Pancreas (tissue), 10 donors: Measurements from ENCODE around the gene TMEM156. TPM values are rescaled to one million over a fixed set of nuclear protein-coding genes. Genes with fewer than 3 reads are reported as not detected.

ENCODE experiments used
- ATAC-seq, 4 donors: fragments of 200-7000 bp; cut with Tn5 transposase; one replicate each; pipeline versions ENCODE4 v1.8.0 to v1.9.1; 2020; ENCODE audit warnings: mild to moderate bottlenecking in 4 of 4, moderate library complexity in 4 of 4
- DNase-seq, 6 donors: peaks; one replicate each; pipeline ENCODE4 v3.0.0-alpha.2; 2020
- FAIRE-seq: peaks from 2 replicates; lab custom pipeline; 2012; peaks lifted over from hg19 to GRCh38; lab: Jason Lieb, UNC
- H3K27ac ChIP-seq, 4 donors: fragments of 200-600 bp; sonication (generic); 1 replicate in 3 of 4; 2 replicates in 1 of 4; pipeline versions ENCODE4 v1.5.0 to v1.8.0; 2020
- H3K27me3 ChIP-seq, 4 donors: fragments of 200-600 bp; one replicate each; pipeline ENCODE4 v1.8.0; 2021
- H3K36me3 ChIP-seq, 3 donors: fragments of 200-600 bp; sonication (generic) in 1 of 3; one replicate each; pipeline versions ENCODE4 v1.5.0 to v1.8.0; 2020 to 2021
- H3K4me1 ChIP-seq, 3 donors: fragments of 200-600 bp; one replicate each; pipeline ENCODE4 v1.8.0; 2021
- H3K4me3 ChIP-seq, 4 donors: fragments of 200-600 bp; sonication (generic) in 2 of 4; one replicate each; pipeline versions ENCODE4 v1.5.0 to v1.8.0; 2020 to 2021
- H3K9me3 ChIP-seq, 4 donors: fragments of 200-600 bp; one replicate each; pipeline ENCODE4 v1.8.0; 2021
- WGBS, 2 donors: extraction: QIAGEN DNeasy Blood & Tissue Kit; methylation state at CpG; one replicate each; pipeline ENCODE4 v1.1.7; 2013; 5-methylcytosine and 5-hydroxymethylcytosine counted together
- intact Hi-C, 3 donors: fragments of 100-400 bp; cut with DNase I; formaldehyde crosslinking; loops; one replicate each; pipeline versions ENCODE4 v1.11.1 to v1.14.2; 2022
- polyA plus RNA-seq, 2 donors: library from polyadenylated mRNA; stranded (reverse); fragments of 200-250 nt; gene quantifications; one replicate each; pipeline ENCODE4 v1.2.3, GENCODE V29; 2013
- total RNA-seq, 6 donors: library from RNA; stranded (reverse); fragmentation: NEBNext Ultra II Directional in 4 of 6; extraction: Animal tissue kit (Norgen Biotek cat#: 25700) in 4 of 6; gene quantifications; one replicate each; pipeline versions ENCODE4 v1.2.1 to v1.2.4, GENCODE V29; 2021 to 2023
- TF ChIP-seq, protein P1 (sequence below), 4 donors: fragments of 200-600 bp; sonication (generic) in 3 of 4; IDR thresholded peaks; one replicate each; pipeline versions ENCODE4 v1.5.0 to v1.8.0; 2021; ENCODE audit warnings: antibody characterized with exemption in 4 of 4
- donor health status: healthy with polysubstance abuse.
- donor health status: DM: no; HTN: no; CAD: no; lungs with moderate emphysema.
- donor health status: DM: no; HTN: no; CAD: no.
- donor health status: control.
- donor health status: control.
- donor health status: Bipolar disorder and iron deficiency.
- donor health status: DM: yes; HTN: yes; CAD: no.
- donor health status: DM: no; HTN: no; CAD: no.
- donor health status: DM: no; HTN: no; CAD: no.
- donor health status: DM: yes; HTN: yes; CAD: no.

TMEM156 gene
- total and polyA plus RNA-seq, 8 donors, result 0.08 to 1.8 (median 0.53) TPM

DNA sequence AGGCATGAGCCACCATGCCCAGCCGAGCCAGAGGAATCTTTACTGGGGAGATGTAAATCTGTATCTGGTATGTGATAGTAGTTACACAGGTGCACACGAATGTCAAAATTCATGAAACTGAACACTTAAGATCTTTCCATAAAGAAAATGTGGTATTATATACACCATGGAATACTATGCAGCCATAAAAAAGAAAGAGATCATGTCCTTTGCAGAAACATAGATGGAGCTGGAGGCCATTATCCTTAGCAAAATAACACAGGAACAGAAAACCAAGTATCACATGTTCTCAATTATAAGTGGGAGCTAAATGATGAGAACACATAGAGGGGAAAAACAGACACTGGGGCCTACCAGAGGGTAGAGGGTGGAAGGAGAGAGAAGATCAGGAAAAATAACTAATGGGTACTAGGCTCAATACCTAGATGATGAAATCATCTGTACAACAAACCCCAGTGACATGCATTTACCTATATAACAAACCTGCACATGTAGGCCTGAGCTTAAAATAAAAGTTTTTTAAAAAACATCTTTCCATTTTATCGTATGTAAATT, 7.8 kb downstream of the TMEM156 start:
- Histone ChIP-seq H3K27me3 (no peaks in the 10 kb centered on the region), H3K27ac (no peak overlapping the region), H3K4me3 (no peak overlapping the region), H3K9me3 (no peaks in the 10 kb centered on the region), H3K4me1 (no peaks in the 10 kb centered on the region), H3K36me3 (no peaks in the 10 kb centered on the region)
- intact Hi-C loops, result no loop called here
- ATAC-seq (no peak), DNase-seq (no peak), FAIRE-seq (no peak)
- TF ChIP-seq, protein P1, sequence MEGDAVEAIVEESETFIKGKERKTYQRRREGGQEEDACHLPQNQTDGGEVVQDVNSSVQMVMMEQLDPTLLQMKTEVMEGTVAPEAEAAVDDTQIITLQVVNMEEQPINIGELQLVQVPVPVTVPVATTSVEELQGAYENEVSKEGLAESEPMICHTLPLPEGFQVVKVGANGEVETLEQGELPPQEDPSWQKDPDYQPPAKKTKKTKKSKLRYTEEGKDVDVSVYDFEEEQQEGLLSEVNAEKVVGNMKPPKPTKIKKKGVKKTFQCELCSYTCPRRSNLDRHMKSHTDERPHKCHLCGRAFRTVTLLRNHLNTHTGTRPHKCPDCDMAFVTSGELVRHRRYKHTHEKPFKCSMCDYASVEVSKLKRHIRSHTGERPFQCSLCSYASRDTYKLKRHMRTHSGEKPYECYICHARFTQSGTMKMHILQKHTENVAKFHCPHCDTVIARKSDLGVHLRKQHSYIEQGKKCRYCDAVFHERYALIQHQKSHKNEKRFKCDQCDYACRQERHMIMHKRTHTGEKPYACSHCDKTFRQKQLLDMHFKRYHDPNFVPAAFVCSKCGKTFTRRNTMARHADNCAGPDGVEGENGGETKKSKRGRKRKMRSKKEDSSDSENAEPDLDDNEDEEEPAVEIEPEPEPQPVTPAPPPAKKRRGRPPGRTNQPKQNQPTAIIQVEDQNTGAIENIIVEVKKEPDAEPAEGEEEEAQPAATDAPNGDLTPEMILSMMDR (IDR thresholded peaks at IDR 0.05), result no peak
- whole genome bisulfite sequencing, 2 donors, result 81 to 83% methylated on average over 3 of the region's 3 CpGs

DNA sequence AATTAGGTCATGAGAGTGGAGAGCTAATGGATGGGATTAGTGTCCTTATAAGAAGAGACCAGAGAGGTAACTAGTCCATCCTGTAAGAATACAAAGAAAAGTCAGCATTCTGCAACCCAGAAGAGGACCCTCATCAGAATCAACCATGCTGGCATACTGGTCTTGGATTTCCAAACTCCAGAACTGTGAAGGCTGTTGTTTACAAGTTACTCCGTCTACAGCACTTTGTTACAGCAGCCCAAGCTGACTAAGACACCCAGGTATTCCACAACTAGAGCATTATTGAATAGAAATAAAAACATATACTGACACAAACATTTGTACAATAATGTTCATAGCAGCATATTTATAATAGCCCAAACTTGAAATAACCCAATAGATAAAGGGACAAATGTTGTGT, 9.2 kb downstream of the TMEM156 start:
- H3K36me3 ChIP-seq, result no peaks in the 10 kb centered on the region
- TF ChIP-seq, protein P1 (IDR thresholded peaks at IDR 0.05), result no peak
- 88 to 89% methylated on average over 1 of the region's 1 CpG for WGBS, 2 donors
- H3K4me3 ChIP-seq, result no peak overlapping the region
- ATAC-seq, result no peak
- no peak for DNase-seq
- no peak overlapping the region for H3K27ac ChIP-seq
- H3K9me3 ChIP-seq, result no peaks in the 10 kb centered on the region
- FAIRE-seq, result no peak
- no peaks in the 10 kb centered on the region for H3K4me1 ChIP-seq
- H3K27me3 ChIP-seq, result no peaks in the 10 kb centered on the region
- intact Hi-C loops, result no loop called here

DNA sequence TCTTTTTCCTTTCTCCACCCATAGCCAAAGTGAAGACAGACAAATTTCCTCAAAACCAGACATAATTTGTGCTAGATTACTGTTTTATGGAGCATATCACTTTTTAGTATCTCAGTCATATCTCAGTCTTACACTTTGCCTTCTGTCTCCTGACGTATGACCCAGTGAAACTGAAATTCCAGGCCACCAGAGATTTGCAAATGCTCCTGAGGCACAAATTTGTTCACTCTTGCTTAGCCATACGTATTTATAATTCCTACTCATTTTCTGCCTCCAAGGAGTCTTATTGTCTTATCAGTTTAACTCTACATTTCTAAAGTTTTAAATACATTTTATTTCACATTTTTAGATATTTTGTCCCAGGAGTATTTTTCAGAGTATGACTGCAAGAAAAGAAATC, 10.0 kb downstream of the TMEM156 start:
- intact Hi-C loops, result no loop called here
- FAIRE-seq, result no peak
- H3K4me1 ChIP-seq, result no peaks in the 10 kb centered on the region

DNA sequence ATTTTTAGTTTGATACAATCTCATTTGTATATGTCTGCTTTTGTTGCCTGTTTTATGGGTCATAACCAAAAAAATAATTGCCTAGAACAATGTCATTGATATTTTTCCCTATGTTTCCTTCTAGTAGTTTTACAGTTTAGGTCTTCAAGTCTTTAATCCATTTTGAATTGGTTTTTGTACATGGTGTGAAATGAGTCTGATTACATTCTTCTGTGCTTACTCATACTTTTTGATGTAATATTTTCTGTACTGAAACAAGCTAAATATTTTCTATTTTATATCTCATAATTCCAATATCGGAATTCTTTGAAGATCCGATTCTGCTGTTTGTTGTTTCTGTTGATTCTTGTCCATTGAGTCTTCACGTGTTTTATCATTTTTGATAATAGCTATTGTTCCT, 10.6 kb downstream of the TMEM156 start:
- no peak for ATAC-seq
- TF ChIP-seq, protein P1 (IDR thresholded peaks at IDR 0.05), result no peak
- no peak for FAIRE-seq
- no peak overlapping the region for H3K27ac ChIP-seq
- no peaks in the 10 kb centered on the region for H3K36me3 ChIP-seq
- WGBS, 2 donors, result 68 to 80% methylated on average over 3 of the region's 3 CpGs
- H3K4me1 ChIP-seq, result no peaks in the 10 kb centered on the region
- DNase-seq, result no peak
- intact Hi-C loops, result no loop called here
- no peaks in the 10 kb centered on the region for H3K9me3 ChIP-seq
- H3K27me3 ChIP-seq, result no peaks in the 10 kb centered on the region
- H3K4me3 ChIP-seq, result no peak overlapping the region

More for the DNA sequence above, 10.0 kb downstream of the TMEM156 start:
- Histone ChIP-seq H3K27me3 (no peaks in the 10 kb centered on the region), H3K4me3 (no peak overlapping the region), H3K27ac (no peak overlapping the region), H3K36me3 (no peaks in the 10 kb centered on the region), H3K9me3 (no peaks in the 10 kb centered on the region)
- 70 to 75% methylated on average over 2 of the region's 2 CpGs for WGBS, 2 donors
- TF ChIP-seq, protein P1 (IDR thresholded peaks at IDR 0.05), result no peak
- DNase-seq (no peak), ATAC-seq (no peak)

DNA sequence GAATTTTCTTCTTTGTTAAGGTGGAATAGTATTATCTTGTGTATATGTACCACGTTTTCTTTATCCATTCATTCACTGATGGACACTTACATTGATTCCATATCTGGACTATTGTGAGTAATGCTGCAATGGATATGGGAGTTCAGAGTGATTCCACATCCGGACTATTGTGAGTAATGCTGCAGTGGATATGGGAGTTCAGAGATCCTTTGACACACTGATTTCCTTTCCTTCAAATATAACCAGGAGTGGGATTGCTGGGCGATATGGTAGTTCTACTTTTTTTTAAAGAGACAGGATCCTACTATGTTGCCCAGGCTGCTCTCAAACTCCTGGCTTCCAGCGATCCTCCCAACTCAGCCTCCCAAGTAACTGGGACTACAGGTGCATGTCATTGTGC, 12.1 kb downstream of the TMEM156 start:
- Histone ChIP-seq H3K4me1 (no peaks in the 10 kb centered on the region), H3K4me3 (no peak overlapping the region), H3K36me3 (no peaks in the 10 kb centered on the region), H3K27ac (no peak overlapping the region), H3K27me3 (no peaks in the 10 kb centered on the region), H3K9me3 (no peaks in the 10 kb centered on the region)
- no peak for ATAC-seq
- 52 to 73% methylated on average over 4 of the region's 4 CpGs for WGBS, 2 donors
- no peak for FAIRE-seq
- intact Hi-C loops, result no loop called here
- TF ChIP-seq, protein P1 (IDR thresholded peaks at IDR 0.05), result no peak
- no peak for DNase-seq
